H9 (cell line): Measurements from ENCODE around the gene ZDHHC1. TPM values are rescaled to one million over a fixed set of nuclear protein-coding genes. Genes with fewer than 3 reads are reported as not detected.

ENCODE experiments used
- DNase-seq: peaks from one replicate; pipeline ENCODE4 v3.0.0-alpha.2; 2017
- H2AFZ ChIP-seq: one replicate; pipeline ENCODE4 v1.6.1; 2013; ENCODE audit warnings: mild to moderate bottlenecking, low read length, control low read depth, moderate library complexity
- H2AK5ac ChIP-seq: 2 replicates; pipeline ENCODE4 v1.6.1; 2013; ENCODE audit warnings: low read length, control low read depth, mixed read lengths; ENCODE audit not compliant: insufficient read length
- H2BK120ac ChIP-seq: one replicate; pipeline ENCODE4 v1.6.1; 2013; ENCODE audit warnings: low read depth, mild to moderate bottlenecking, low read length, control low read depth, inconsistent platforms; ENCODE audit not compliant: poor library complexity, severe bottlenecking
- H2BK12ac ChIP-seq: 2 replicates; pipeline ENCODE4 v1.6.1; 2013; ENCODE audit warnings: low read length, control low read depth, mixed read lengths, low read depth; ENCODE audit not compliant: insufficient read length
- H2BK15ac ChIP-seq: 2 replicates; pipeline ENCODE4 v1.6.1; 2013; ENCODE audit warnings: low read depth, low read length, control low read depth
- H2BK20ac ChIP-seq: one replicate; pipeline ENCODE4 v1.6.1; 2013; ENCODE audit warnings: low read depth, mild to moderate bottlenecking, low read length, control low read depth, inconsistent platforms; ENCODE audit not compliant: poor library complexity, severe bottlenecking
- H2BK5ac ChIP-seq: 2 replicates; pipeline ENCODE4 v1.6.1; 2013; ENCODE audit warnings: low read length, control low read depth, mixed read lengths; ENCODE audit not compliant: insufficient read length
- H3K14ac ChIP-seq: 2 replicates; pipeline ENCODE4 v1.6.1; 2013; ENCODE audit warnings: low read length, control low read depth; ENCODE audit not compliant: insufficient read depth
- H3K18ac ChIP-seq: 2 replicates; pipeline ENCODE4 v1.6.1; 2013; ENCODE audit warnings: low read depth, mild to moderate bottlenecking, mixed read lengths, low read length, control low read depth; ENCODE audit not compliant: insufficient read length
- H3K23ac ChIP-seq: 2 replicates; pipeline ENCODE4 v1.6.1; 2013; ENCODE audit warnings: low read length, control low read depth, mixed read lengths, low read depth; ENCODE audit not compliant: insufficient read length
- H3K23me2 ChIP-seq: 2 replicates; pipeline ENCODE4 v1.6.1; 2013; ENCODE audit warnings: low read depth, mild to moderate bottlenecking, mixed read lengths, low read length, control low read depth; ENCODE audit not compliant: insufficient read length, poor library complexity, severe bottlenecking
- H3K27ac ChIP-seq: 2 replicates; pipeline ENCODE4 v1.5.1; 2013; ENCODE audit warnings: low read length, control low read depth, mixed read lengths, low read depth; ENCODE audit not compliant: insufficient read length
- H3K27me3 ChIP-seq: 2 replicates; pipeline ENCODE4 v1.6.1; 2013; ENCODE audit warnings: low read length, control low read depth, inconsistent platforms; ENCODE audit not compliant: insufficient read depth
- H3K4ac ChIP-seq: 2 replicates; pipeline ENCODE4 v1.6.1; 2013; ENCODE audit warnings: low read depth, mild to moderate bottlenecking, control low read depth, inconsistent platforms, low read length, moderate library complexity
- H3K4me1 ChIP-seq: 2 replicates; pipeline ENCODE4 v1.6.1; 2013; ENCODE audit warnings: low read length, control low read depth, inconsistent platforms; ENCODE audit not compliant: insufficient read depth
- H3K4me2 ChIP-seq: 2 replicates; pipeline ENCODE4 v1.6.1; 2013; ENCODE audit warnings: low read length, control low read depth, mixed read lengths; ENCODE audit not compliant: insufficient read length, insufficient read depth
- H3K56ac ChIP-seq: 2 replicates; pipeline ENCODE4 v1.6.1; 2013; ENCODE audit warnings: low read depth, mild to moderate bottlenecking, mixed read lengths, low read length, control low read depth; ENCODE audit not compliant: insufficient read length
- H3K79me1 ChIP-seq: 2 replicates; pipeline ENCODE4 v1.6.1; 2013; ENCODE audit warnings: low read depth, mild to moderate bottlenecking, moderate library complexity, low read length, control low read depth, inconsistent platforms; ENCODE audit not compliant: insufficient read depth, poor library complexity, severe bottlenecking
- H3K79me2 ChIP-seq: 2 replicates; pipeline ENCODE4 v1.6.1; 2013; ENCODE audit warnings: low read length, control low read depth, inconsistent platforms; ENCODE audit not compliant: insufficient read depth
- H3K9ac ChIP-seq: 2 replicates; pipeline ENCODE4 v1.6.1; 2013; ENCODE audit warnings: low read length, control low read depth, mixed read lengths; ENCODE audit not compliant: insufficient read length; ENCODE audit errors: extremely low read depth
- H3K9me3 ChIP-seq: one replicate; pipeline ENCODE4 v1.6.1; 2013; ENCODE audit warnings: low read depth, low read length, inconsistent platforms; ENCODE audit not compliant: control insufficient read depth
- H3T11ph ChIP-seq: one replicate; pipeline ENCODE4 v1.6.1; 2013; ENCODE audit warnings: mild to moderate bottlenecking, low read length, control low read depth, inconsistent platforms
- H4K20me1 ChIP-seq: one replicate; pipeline ENCODE4 v1.6.1; 2013; ENCODE audit not compliant: control insufficient read depth, insufficient read length, insufficient read depth
- H4K5ac ChIP-seq: 2 replicates; pipeline ENCODE4 v1.6.1; 2013; ENCODE audit warnings: low read depth, mild to moderate bottlenecking, mixed read lengths, low read length, control low read depth; ENCODE audit not compliant: insufficient read length
- H4K8ac ChIP-seq: replicated peaks from 2 replicates; pipeline ENCODE4 v1.6.1; 2013; ENCODE audit warnings: low read length, control low read depth, mixed read lengths, low read depth; ENCODE audit not compliant: insufficient read length
- H4K91ac ChIP-seq: 2 replicates; pipeline ENCODE4 v1.6.1; 2013; ENCODE audit warnings: low read depth, mild to moderate bottlenecking, moderate library complexity, mixed read lengths, low read length, control low read depth; ENCODE audit not compliant: insufficient read length
- H3K27ac Mint-ChIP-seq, 3 experiments: 2 replicates in 2 of 3; 3 replicates in 1 of 3; pipeline ENCODE4 v1.8.0; 2020 to 2021; ENCODE audit warnings: mixed read lengths in 3 of 3, mild to moderate bottlenecking in 1 of 3, moderate library complexity in 1 of 3
- H3K27me3 Mint-ChIP-seq: 2 replicates; pipeline ENCODE4 v1.8.0; 2021; ENCODE audit warnings: low read depth, mild to moderate bottlenecking, moderate library complexity, mixed read lengths
- H3K36me3 Mint-ChIP-seq, 3 experiments: 2 replicates in 2 of 3; 3 replicates in 1 of 3; pipeline ENCODE4 v1.8.0; 2020 to 2021; ENCODE audit warnings: low read depth in 3 of 3, mixed read lengths in 3 of 3; ENCODE audit not compliant: insufficient read depth in 1 of 3
- H3K4me1 Mint-ChIP-seq, 2 experiments: 2 replicates each; pipeline ENCODE4 v1.8.0; 2020; ENCODE audit warnings: mixed read lengths in 2 of 2
- H3K4me3 Mint-ChIP-seq, 2 experiments: 2 replicates in 1 of 2; 3 replicates in 1 of 2; pipeline ENCODE4 v1.8.0; 2020 to 2021; ENCODE audit warnings: mild to moderate bottlenecking in 2 of 2, mixed read lengths in 2 of 2, moderate library complexity in 1 of 2
- H3K9me3 Mint-ChIP-seq, 2 experiments: 2 replicates in 1 of 2; 3 replicates in 1 of 2; pipeline ENCODE4 v1.8.0; 2020; ENCODE audit warnings: mild to moderate bottlenecking in 2 of 2, mixed read lengths in 2 of 2, moderate library complexity in 1 of 2
- WGBS: extraction: QIAGEN DNeasy Blood & Tissue Kit; methylation state at CpG from one replicate; pipeline ENCODE4 v1.1.7; 2013; ENCODE audit warnings: missing lambda C conversion rate, low lambda C conversion rate, mixed read lengths; ENCODE audit not compliant: insufficient read length; ENCODE audit errors: extremely low coverage; 5-methylcytosine and 5-hydroxymethylcytosine counted together
- total RNA-seq: library from RNA; stranded (reverse); gene quantifications from 2 replicates; pipeline ENCODE4 v1.2.1, GENCODE V29; 2021
- TF ChIP-seq, protein P1 (sequence below): fragments of 200-600 bp; sonication (generic); conservative IDR thresholded peaks from 3 replicates; pipeline ENCODE4 v1.8.0; 2021; ENCODE audit warnings: antibody characterized with exemption, mild to moderate bottlenecking

ZDHHC1 gene
- total RNA-seq, 1 experiment from 2014 or later, result 3.7 TPM

- no peaks in the 10 kb centered on the region for H3K9me3 ChIP-seq
- no peak overlapping the region for H3K18ac ChIP-seq
- no peak overlapping the region for H2BK5ac ChIP-seq
- H3K79me1 ChIP-seq, result no peaks in the 10 kb centered on the region
- no peak overlapping the region for H3K27ac Mint-ChIP-seq
- H3K4me2 ChIP-seq, result no peak overlapping the region
- no peak overlapping the region for H3K14ac ChIP-seq
- H3K9ac ChIP-seq, result no peak overlapping the region
- H2AK5ac ChIP-seq, result no peak overlapping the region
- no peak overlapping the region for H2BK120ac ChIP-seq
- no peaks in the 10 kb centered on the region for H3K4me1 ChIP-seq
- H4K5ac ChIP-seq, result no peak overlapping the region
- H4K91ac ChIP-seq, result no peak overlapping the region
- H4K8ac ChIP-seq, result no peak overlapping the region
- no peaks in the 10 kb centered on the region for H3K79me2 ChIP-seq
- H3K23me2 ChIP-seq, result no peaks in the 10 kb centered on the region
- H2BK20ac ChIP-seq, result no peak overlapping the region
- no peak overlapping the region for H3T11ph ChIP-seq
- H2BK12ac ChIP-seq, result no peak overlapping the region
- no peaks in the 10 kb centered on the region for H3K36me3 Mint-ChIP-seq
- no peak overlapping the region for H3K4me3 Mint-ChIP-seq
- H3K4ac ChIP-seq, result no peak overlapping the region
- TF ChIP-seq, protein P1, sequence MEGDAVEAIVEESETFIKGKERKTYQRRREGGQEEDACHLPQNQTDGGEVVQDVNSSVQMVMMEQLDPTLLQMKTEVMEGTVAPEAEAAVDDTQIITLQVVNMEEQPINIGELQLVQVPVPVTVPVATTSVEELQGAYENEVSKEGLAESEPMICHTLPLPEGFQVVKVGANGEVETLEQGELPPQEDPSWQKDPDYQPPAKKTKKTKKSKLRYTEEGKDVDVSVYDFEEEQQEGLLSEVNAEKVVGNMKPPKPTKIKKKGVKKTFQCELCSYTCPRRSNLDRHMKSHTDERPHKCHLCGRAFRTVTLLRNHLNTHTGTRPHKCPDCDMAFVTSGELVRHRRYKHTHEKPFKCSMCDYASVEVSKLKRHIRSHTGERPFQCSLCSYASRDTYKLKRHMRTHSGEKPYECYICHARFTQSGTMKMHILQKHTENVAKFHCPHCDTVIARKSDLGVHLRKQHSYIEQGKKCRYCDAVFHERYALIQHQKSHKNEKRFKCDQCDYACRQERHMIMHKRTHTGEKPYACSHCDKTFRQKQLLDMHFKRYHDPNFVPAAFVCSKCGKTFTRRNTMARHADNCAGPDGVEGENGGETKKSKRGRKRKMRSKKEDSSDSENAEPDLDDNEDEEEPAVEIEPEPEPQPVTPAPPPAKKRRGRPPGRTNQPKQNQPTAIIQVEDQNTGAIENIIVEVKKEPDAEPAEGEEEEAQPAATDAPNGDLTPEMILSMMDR, result no peak
- no peak overlapping the region for H3K23ac ChIP-seq
- no peaks in the 10 kb centered on the region for H3K27me3 ChIP-seq
- H3K27ac ChIP-seq, result no peak overlapping the region
- H2BK15ac ChIP-seq, result no peak overlapping the region
- H3K4me1 Mint-ChIP-seq, result no peaks in the 10 kb centered on the region
- peaks cover 21% of the 10 kb centered on the region for H3K27me3 Mint-ChIP-seq
- no peak overlapping the region for H2AFZ ChIP-seq
- H3K9me3 Mint-ChIP-seq, result no peaks in the 10 kb centered on the region
- no CpG with 5 or more reads among the region's 1 CpG for WGBS
- no peak overlapping the region for H3K56ac ChIP-seq
- H4K20me1 ChIP-seq, result no peaks in the 10 kb centered on the region
- DNase-seq, result no peak
These were observed 66.0 kb downstream of the ZDHHC1 start for GRCh38 chr16:67350324-67350723.
